HG03066 (cell line): ENCODE measurements around the gene ITPK1.
A peak's percentile ranks its signal among the peaks of the same experiment; 100 is the strongest.
"Not testable (repeated sequence)": the region's sequence is repeated elsewhere in the genome, so short reads cannot be mapped to it uniquely, and the experiment has no call there.

Experiments used
- ATAC-seq: cut with Tn5 transposase; IDR thresholded peaks from one replicate; pipeline ENCODE4 v1.9.1; 2021; ENCODE audit warnings: low read depth; ENCODE audit not compliant: unreplicated experiment

Gene ITPK1

GRCh38 chr14:93115821-93116675 is at the start of gene ITPK1:
Gene ITPK1, minus strand, starts transcription at chr14:93115925. Its CDS starts 762 bp downstream, at chr14:93115163.
- ATAC-seq, result peak; percentile 53

GRCh38 chr14:93163564-93163963 is 47.8 kb upstream of the ITPK1 start:
- no peak for ATAC-seq

- ATAC-seq, result no peak
These were observed 45.8 kb upstream of the ITPK1 start for GRCh38 chr14:93161411-93161940.

GRCh38 chr14:93160353-93160801 is 44.7 kb upstream of the ITPK1 start:
- no peak for ATAC-seq

DNA sequence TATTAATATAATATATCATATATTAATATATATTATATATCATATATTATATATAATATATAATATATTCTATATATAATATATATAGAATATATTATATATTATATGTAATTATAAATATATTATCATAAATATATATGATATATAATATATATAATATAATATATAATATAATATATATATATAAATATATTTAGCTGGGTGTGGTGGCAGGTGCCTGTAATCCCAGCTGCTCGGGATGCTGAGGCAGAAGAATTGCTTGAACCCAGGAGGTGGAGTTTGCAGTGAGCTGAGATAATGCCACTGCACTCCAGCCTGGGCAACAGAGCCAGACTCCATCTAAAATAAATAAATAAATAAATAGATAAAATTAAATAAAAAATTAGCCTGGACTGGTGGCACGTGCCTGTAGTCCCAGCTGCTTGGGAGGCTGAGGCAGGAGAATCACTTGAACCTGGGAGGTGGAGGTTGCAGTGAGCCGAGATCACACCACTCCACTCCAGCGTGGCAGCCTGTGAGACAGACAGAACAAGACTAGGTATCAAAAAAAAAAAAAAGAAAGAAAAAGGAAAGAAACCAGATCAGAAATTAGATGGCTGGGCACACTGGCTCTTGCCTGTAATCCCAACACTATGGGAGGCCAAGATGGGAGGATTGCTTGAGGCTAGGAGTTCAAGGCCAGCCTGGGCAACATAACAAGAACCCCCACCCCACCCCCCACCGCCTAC is 44.1 kb upstream of the ITPK1 start:
- ATAC-seq, result not testable (repeated sequence)

- ATAC-seq, result not testable (repeated sequence)
These were observed 42.6 kb upstream of the ITPK1 start for GRCh38 chr14:93158349-93158748.

- ATAC-seq, result no peak
These were observed 41.1 kb upstream of the ITPK1 start for GRCh38 chr14:93156693-93157369.

DNA sequence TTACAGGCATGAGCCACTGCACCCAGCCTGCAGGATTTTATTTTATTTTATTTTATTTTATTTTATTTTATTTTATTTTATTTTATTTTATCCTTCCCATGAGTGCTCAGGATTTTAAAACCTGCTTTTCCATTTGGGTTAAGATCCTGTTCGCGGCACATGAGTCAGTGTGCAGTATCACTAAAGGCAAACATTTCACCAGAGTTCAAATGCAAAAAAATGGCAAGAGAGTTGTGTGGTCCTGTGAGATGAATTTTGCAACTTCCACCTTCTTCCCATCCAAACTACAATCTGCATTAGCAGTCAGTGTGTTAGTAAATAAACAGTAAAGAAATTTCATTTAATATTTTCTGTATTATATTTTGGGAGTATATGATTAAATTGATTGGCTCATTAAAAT is 39.9 kb upstream of the ITPK1 start:
- ATAC-seq, result no peak

- ATAC-seq, result no peak
These were observed 37.4 kb upstream of the ITPK1 start for GRCh38 chr14:93153121-93153520.

DNA sequence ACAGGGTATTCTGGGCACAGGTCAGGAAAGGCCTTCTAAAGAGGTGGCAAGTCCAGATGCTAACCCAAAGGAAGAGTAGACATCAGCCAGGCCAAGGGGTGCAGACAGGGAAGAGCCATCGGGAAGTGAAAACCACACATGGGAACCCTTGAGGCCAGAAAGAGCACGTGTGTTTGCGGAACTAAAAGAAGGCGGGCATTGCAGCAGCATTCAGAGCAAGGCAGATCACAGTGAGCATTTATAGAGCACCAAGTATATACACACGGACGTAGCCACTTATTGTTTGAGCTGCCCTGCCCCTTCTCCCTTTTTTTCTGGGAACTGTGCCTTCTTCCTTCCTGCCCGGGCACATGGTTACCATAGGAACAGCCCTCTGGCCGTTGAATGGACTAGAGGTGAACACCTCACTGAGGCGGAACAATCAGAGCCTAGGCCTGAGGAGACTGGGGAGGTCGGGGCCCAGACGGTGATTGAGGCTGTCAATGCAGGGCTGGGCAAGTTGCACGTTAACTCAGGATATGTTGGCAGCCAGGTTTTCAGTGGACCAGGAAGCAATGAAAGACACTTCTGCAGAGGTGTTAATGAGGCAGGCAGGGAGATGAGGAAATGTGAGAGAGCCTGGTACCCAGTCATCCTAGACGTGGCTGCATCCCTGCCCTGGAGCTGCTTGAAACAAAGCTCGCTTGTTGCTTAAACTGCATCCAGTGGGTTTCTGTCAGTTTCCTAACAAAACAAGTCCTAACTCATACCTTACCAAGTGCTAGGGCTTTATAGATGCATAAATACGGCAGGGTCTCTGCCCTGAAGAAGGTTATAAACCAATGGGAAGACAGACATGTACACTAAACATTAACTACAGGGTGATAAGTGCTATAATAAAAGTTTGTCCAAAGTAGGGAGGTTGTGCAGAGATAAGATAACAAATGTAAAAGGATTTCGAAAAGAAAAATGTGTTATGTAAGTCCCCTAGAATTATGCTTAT is 34.8 kb upstream of the ITPK1 start:
- ATAC-seq, result no peak

DNA sequence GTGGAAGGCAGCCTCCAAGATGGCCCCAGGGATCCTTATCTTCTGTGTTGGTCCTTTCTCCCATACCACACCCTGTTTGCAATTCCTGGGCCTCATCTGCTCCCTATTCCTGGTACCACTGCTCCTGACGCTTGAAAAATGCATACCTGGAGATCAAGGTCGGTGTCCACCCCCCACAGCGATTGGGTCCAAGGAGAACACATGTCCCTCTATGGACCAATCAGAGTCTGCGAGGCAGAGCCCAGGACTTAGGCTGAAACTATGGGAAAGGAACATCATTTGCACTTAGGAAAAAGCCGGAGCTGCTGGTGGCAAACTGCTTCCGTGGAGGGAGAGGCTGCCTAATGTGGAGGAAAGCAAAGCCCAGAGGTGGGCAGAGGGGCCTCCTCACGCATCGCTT is 33.3 kb upstream of the ITPK1 start:
- no peak for ATAC-seq

GRCh38 chr14:93146119-93146518 is 30.4 kb upstream of the ITPK1 start:
- ATAC-seq, result no peak

GRCh38 chr14:93142854-93143652 is 27.3 kb upstream of the ITPK1 start:
- ATAC-seq, result no peak

GRCh38 chr14:93137864-93138263 is 22.1 kb upstream of the ITPK1 start:
- no peak for ATAC-seq

GRCh38 chr14:93136508-93136907 is 20.8 kb upstream of the ITPK1 start:
- ATAC-seq, result not testable (repeated sequence)

DNA sequence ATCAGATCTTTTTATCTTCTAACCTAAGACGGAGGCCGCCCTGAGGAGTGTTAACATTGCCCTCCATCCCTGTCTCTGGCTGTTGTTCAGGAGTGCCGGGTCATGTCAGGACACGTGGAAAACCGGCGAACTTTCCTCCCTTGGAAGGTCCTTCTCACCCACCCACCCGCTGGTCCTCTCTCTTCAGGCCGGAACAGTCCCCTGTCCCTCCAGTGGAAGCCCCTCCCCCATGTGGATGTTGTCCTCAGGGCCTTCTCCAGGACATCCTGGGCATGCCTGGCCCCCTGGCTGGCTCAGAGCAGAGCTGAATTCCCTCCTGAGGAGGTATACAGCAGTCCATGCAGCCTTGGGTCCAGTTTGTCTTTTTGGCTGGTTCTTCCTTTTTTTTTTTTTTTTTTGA is 20.3 kb upstream of the ITPK1 start:
- ATAC-seq, result no peak

GRCh38 chr14:93135399-93135798 is 19.7 kb upstream of the ITPK1 start:
- ATAC-seq, result no peak

GRCh38 chr14:93133464-93133863 is 17.7 kb upstream of the ITPK1 start:
- no peak for ATAC-seq

DNA sequence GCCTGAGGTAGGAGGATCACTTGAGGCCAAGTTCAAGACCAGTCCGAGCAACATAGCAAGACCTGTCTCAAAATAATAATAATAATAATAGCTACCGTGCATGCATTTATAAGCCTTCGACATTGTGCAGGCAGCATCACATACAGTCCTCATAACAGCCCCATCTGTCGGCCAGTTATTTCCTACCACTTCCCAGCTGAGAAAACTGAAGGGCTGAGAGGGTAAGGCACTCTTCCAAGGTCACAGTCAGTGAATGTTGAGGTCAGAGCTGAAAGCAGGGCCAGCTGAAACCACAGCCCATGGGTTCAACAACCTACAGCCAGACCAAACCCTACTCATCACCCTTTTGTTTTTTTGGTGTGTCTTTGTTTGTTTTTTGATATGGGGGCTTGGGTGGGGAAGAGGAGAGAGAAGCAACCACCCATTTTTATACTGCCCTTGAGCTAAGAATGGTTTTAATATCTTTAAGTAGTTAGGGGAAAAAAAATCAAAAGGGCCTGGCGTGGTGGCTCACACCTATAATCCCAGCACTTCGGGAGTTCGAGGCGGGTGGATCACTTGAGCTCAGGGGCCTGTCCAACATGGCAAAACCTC is 16.8 kb upstream of the ITPK1 start:
- ATAC-seq, result no peak
